Activated gamma-delta T cell treated with anti-CD3 and anti-CD28 coated beads, Interleukin-2, amount 50 U/mL, for 16 hours (primary cell): ENCODE results near the gene GRIA1.

Source experiments
- DNase-seq: peaks from one replicate; pipeline ENCODE4 v3.0.0-alpha.2; 2020; ENCODE audit warnings: low read depth

The GRIA1 gene

DNA sequence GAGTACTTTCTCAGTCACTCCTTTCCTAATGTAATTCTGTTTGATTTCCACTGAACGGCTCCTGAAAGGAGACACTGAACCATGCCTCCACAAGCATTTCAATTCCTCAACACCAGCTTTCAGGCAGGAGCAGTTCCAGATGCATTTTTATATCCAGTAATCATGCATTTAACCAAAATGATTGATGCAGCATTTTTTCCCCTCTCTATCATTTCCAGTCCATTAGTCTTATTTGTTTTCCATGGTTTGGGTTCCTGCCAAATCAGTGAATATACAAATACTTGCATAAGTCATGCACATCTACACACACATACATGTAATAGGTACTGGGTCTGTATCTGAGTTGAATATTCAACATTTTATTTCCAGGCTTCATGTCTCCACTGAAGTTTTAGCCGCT is 122.7 kb downstream of the GRIA1 start:
- DNase-seq: no peak

DNA sequence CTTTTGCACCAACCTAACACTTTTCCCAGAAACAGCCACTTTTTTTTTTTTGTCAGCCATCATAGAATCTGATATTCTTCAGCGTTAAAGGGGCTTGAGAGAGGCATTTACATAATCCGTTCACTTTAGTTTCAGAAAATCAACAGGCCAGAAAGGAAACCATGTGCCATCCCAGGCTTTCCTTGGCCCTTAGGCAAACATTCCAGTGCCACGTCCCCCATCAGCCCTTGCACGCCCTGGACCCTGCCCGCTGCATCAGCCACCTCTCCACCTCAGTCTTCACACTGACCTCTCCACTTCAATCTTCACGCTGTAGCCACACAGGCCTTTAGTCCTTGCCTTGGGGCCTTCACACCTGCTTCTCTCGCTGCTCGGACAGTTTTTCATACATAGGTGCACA is 123.2 kb downstream of the GRIA1 start:
- DNase-seq: no peak

DNA sequence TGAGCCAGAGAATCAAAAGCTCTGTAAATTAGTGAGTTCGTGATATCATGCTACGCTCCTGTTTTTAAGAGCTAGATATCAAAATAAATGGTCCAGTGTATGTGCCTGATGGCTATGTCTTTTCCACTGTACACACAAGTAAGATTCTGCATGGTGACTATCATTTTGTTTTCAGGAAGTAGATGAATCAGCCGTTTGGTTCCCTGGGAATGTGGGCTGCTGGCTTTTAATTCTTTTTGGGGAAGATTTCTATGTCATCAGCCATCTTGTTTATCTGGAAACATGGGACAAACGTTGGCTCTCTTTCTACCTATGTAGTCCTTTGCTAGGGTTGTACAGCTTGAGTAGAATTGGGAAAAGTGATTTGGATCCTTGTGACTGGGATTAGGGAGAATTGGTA is 126.7 kb downstream of the GRIA1 start:
- no peak for DNase-seq

DNA sequence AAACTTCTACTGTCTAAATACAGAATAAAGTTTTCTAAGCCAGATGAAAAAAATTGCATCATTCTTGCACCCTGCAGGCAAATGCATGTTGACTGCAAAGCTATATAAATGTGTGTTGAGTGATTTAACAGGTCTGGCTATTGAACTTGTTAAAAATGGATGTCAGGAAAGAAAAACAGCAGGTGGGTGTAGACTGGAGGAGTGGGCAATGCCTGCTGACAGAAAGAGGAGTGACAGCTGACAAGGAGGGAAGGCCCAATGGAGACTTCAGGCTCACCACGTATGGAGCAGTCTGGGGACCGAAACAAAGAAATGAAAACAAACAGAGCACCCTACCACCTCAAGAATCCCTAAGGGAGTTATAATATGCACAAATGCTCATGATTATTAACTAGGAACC is 127.8 kb downstream of the GRIA1 start:
- no peak for DNase-seq

DNA sequence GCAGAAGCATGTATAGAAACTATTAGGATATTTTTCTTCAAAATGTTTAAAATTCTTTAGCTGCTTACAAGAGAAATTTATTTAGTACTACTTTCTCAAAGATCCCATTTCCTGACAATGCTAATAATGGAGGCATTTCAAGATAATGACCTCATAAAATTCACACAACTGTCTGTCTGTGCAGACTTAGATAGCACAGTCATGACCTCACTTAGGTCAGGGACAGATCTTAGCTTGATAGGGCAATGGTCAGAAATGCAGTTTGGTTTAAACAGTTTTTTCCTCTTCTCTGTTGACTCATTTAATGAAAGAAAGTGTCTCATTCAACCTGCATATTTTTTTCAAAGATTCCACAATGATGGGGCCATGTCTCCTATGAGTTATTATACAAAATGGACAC is 128.4 kb downstream of the GRIA1 start:
- DNase-seq: no peak

DNA sequence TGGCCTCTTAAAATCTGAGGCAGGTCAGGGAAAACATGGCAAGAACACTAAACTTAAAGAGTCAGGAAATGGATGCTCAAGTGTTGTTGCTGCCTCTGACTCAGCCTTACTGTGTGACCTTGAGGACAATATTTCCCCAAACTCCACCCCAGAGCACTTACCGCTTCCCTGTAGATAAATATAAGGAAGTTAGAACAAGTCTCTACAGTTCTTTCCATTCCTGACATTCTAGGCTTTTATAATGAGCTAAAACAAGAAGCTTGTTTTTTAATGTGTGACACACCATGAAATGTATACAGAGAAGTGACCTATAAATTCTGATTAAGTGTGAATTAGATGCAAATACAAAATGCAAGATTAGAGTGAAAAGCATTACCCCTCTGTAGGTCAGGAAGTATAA is 129.3 kb downstream of the GRIA1 start:
- no peak for DNase-seq

DNA sequence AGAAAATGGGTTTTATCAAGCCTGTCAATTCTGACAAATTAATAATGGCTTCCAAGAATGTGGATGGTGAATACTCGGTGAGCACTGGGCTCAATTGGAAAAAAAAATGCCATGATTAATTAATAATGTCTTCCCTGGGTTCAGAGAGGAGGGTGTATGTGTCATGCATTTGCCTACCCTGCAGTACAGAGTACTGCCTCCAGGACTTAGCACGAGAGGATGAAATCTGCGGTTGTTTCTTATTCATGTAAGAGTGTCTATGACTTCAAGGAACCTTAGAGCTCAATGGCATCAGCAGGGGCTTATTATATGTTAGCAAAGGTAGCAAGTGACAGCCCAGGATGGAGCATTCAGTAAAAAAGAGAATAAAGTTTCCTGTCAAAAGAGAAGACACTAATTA is 132.7 kb downstream of the GRIA1 start:
- DNase-seq: no peak

DNA sequence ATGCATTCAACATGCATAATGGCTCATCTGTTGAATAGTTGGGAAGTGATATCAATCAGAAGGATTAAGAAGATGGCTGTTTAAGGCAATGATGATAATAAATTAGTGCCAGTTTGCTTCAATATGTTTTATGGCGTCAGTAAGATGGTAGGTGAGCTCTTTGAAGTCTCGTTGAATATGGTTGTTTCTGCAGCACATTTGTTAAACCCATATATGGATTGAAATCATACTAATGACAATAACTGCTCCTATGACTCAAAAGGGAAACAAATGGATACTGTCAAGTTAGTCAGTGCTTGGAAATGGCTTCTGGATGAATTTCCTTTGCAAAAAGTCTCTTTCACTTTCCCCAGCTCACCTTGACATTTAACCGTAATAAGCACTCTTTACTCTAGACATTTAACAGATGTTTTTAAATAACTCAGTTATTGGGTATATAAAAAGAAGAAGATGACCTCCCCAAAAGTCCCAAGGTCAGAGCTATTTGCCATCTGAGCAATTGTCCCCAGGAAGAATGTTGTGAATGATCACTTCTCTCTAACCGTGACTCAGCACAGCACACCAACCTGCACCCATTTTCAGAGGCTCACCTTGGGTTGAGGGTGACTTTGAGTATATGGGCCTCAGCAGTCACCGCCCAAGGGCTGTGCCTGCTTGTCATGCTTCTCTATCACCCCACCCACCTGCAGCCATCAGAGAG is 133.4 kb downstream of the GRIA1 start:
- no peak for DNase-seq

DNA sequence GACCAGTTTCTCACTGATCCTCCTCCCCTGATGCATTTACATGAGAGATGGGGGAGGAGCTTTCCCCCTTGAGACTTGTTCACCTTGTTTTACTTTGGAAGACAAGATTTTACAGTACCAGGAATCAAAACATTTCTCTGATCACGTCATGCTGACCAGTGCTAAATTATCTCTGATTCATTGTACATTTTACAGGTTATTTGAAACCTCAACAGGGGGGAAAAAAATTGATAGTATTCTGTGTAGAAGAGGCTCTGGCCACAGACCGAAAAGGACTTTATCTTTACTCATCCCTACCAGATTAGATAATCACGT is 133.9 kb downstream of the GRIA1 start:
- DNase-seq: no peak

DNA sequence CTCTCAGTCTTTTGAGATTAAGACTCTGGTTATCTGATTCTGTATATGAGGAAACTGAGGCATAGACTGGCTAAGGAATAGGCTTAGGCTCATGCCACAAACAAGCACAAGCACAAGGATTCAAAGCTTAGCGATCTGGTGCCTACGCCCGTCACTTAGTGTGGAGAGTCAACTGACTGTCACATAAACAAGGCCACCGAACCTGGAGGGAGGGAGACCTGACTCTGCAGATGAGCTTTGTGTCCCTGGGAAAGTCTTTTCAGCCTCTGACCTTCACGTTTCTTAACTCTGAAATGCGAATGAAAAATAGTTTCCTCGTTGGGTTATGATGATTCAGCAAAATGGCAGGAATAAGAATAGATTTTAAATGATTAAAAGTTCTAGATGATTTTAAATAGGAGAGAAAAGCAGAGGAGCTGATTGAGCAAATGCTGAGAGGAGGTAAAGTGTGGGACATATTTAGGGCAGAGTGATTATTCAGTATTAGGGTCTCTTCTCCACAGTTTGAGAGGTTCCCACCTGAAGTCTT is 135.4 kb downstream of the GRIA1 start:
- DNase-seq: no peak

DNA sequence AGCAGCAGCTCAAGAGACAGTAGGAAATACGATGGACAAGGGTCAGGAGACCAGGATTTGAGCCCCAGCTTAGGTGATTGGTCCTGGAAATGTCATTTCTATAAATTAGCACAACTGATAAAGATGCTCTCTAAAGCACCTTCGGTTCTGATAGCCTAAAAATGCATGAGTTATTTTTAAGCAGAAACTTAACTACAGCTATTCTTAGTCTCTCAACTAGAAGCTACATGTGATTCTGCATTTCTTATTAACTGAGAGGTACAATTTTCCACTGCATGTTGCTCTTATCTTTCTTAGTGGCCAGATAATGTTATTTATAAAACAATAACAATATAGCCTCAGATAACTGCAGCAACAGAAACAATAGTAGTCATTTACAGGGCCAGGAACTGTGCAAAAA is 136.4 kb downstream of the GRIA1 start:
- DNase-seq: no peak

DNA sequence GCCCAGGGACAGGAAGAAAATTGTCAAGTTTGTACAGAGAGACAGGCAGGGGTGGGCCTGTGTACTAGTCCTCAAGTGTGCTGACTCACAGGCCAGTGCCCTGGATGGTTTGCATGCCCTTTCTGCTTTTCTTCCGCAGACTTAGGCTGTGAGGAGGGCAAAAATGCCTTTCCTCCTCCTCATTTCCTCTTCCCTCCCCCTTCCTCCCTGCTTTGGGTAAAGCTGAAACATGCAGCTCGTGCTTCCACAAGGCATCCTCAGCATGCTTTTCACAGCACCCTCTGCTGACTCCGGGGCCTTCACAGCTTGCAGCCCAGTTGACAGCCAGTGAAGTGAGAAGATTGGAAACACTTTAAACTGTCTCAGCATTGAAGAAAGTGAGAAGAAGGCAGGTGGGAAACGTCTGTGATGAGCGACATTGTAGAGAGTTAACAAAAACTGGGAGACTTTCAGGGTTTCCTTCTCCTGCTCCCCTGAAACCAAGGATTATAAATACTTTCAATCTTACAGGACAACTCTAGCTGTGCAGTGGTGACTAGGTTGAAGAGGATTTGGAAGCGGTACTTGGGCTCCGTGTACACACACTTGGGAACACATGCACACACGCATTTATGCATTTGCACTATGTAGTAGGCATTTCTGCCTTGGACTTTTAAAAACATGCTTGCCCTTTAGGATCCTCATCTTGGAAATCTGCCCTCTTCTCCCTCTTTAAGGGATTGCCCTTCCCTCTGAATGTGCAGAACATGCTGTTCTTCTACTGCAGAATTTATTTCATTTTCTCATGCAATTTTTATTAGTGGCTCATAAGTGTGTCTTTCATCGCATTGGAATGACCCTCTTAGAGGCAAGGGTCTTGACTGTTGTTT is 138.8 kb downstream of the GRIA1 start:
- DNase-seq: no peak

DNA sequence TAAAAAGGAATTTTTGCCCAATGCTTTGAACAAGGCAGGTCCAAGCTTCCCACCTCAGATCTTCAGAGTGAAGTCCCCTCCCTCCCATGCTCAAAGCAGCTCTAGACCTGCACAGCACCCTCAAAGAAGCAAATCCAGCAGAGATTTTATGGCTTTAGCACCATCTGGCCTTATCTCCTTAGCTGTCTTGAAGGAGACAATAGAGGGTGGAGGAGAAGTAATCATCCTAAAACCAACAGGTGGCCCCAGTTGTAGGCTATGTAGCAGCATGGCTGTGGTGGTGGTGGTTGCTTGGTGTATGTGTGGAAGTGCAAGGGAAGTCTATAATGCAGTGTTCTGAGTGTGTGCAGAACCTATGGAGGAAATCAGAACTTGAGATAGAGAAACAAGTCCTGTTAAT is 140.1 kb downstream of the GRIA1 start:
- no peak for DNase-seq

DNA sequence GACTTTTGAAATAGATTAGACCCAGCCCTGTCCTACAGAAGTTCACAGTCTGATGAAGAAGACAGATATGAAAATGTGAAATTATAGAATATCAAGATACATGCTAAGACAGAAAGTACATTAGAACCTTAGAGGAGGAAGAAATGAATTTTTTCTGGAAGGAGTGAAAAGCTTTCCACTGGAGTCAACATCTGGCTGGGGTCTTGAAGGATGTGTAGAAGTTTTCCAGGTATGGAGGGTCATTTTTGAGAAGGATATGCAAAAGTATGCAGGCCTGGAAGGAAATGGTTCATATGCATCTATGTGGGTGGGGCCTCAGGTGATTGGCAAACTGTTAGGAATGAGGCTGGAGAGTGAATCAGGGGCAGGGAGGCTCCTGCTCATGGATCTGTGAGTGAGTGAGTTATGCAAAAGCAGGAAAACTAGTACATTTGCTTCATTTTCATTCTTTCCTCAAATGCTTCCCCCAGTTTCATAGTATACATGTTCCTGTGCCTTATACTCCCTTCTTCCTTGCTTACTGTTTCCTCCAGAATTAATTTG is 142.3 kb downstream of the GRIA1 start:
- no peak for DNase-seq

DNA sequence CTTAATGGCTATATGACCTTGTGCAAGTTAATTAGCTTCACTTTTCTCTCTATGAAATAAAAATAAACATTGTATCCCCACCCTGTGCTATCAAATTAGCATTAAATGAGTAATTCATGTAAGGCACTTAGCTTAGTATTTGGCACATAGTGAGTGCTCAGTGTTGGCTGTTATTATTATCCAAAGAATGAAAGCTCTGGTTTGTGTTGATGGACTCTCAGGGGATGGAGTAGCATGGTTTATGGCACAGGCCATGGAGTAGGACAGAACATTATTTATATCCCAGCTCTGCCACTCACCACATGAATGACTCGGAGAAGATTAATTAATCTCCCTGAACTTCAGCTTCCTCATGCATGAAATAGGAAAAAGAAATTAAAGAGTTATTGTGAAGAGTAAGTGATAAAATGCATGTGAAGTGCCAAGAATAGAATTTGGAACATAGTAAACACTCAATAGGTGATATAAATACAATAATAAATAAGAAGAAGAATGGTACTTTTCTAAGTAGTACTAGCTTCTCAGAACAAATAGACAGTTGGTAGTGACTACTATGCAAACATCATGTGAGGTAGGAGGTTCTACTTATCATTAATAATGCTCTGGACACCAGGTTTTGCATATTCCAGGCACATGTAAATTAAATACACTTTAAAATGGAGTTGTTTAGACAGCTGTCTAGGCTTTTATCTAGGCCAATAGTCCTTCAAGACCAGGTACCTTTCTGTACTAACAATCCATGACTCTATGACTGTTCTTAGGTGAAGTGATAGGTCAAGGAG is 146.4 kb downstream of the GRIA1 start:
- DNase-seq: no peak

DNA sequence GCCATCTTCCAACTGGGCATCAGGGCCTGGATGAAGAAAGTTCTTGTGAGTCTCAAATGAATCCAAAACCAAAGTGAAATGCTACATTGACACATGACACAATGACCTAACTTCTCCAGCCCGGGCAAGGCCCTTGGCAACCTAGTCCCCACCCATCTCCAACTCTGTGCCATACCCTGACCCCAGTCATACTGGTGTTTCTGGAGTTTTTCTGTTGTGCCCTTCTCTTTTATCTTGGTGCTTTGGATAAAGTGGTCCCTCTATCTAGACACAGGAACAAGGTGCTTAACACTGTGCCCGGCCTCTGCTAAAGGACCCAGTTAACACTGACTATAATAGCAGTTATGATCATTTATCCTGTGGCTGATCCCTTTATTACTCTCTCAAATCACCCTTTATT is 149.8 kb downstream of the GRIA1 start:
- no peak for DNase-seq

DNA sequence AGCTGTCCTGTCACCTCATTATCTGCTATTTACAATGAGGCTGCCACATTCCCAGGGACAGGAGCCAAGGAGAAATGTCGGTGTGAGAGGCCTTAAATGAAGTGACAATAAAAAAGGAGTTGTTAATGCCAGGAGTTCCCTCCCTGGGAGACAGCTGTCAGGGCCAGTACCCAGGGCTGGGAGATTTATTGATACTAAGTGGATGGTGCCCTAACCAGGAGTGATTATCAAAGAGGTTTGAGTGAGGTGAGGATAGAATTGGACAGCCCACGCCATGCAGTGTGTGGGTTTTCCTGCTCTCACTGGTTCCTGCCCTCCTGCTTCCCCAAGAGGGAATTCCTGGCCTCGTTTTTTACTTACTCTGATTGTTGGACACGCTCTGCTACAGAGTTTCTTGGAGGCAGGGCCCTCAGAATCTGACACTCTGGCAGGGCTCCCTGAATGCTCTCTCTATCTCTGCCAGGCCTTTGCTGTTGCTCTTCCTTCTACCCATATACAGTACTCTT is 150.8 kb downstream of the GRIA1 start:
- DNase-seq: no peak

DNA sequence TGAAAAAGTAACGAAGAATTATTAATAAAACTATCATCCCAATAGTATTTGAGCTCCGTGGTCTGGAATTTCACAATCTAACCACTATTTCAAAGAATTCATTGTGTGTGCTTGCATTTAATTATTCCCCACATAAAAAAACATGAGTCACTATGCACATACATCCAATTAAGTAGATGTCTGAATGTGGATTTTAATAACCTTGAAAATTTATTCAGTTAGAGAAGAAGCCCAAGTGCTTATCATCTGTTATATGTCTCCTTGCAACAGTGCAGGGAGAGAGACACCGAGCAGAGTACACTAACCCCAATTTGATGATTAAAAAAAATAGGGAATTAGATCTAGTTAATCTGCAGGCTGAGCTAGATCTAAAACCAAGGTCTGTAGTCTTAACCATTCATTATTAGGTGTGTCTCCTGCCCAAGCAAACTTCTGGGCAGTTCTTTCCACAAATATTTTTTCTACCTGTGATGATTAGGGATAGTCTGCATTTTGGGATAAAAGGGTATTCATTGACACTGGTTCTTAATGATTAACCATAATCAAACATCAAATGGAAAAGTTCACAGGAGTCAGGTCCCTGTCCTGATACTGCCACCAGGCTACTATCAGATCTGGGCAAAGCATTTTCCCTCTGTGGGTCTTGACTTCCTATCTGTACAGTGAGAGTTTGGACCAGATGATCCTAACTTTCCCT is 164.2 kb downstream of the GRIA1 start:
- DNase-seq: no peak

DNA sequence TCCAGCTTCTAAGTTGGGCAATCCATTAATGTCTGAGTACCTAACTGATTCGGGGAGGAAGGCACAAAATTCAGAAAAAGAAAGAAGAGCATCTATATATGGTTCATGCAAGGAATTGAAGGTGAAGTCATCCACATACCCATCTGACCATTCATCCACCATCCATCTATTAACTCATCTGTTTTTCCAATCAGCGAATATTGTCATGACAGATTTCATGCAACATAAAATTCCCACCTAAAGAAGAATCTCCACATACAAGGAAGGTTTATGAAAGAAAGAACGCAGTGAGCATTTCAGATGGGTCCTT is 164.7 kb downstream of the GRIA1 start:
- no peak for DNase-seq

DNA sequence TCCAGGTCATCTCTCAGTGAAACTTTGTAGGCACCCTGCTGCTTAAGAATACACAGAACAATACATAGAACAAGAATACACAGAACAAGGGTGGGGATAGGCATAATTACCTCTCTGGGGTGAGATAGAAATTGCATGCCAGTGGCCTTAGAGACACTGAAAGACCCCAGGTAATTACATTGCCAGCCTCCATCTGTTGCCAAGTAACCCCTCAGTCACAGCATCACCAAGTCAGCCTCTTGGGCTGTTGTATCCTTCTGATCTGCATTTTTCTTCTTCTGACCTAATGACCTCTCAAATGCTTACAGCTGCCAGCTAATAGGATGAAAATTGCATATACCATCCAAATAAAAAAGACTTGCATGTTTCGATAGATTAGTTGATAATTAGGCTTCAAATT is 167.7 kb downstream of the GRIA1 start:
- no peak for DNase-seq

DNA sequence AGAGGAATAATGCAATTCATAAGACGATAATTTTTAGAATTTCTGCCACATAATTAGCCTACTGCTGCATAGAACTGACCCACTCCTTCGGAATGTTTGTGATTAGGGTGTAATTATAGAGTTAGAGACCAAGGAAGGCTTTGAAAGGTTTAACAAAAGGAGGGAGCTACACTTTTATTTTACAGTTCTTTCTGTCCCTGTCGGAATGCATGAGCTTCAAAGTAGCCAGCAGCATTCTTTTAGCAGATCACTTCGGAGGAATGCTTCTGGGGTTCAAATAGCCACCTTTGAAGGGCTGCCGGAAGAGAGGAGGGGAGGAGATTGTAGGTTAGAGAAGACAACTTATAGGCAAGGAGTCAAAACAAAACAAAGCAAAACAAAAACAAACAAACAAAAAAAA is 168.1 kb downstream of the GRIA1 start:
- DNase-seq: no peak
